ENCODE measurements around the gene NDUFV2.
"Not testable (repeated sequence)": the region's sequence is repeated elsewhere in the genome, so short reads cannot be mapped to it uniquely, and the experiment has no call there.

The NDUFV2 gene

GRCh38 chr18:9156604-9157249 is 54.2 kb downstream of the NDUFV2 start:
- no peak for DNase-seq (ENCODE audit: low spot score)

- no peak for DNase-seq (ENCODE audit: low spot score)
These were observed 55.3 kb downstream of the NDUFV2 start for GRCh38 chr18:9157806-9158205.

DNA sequence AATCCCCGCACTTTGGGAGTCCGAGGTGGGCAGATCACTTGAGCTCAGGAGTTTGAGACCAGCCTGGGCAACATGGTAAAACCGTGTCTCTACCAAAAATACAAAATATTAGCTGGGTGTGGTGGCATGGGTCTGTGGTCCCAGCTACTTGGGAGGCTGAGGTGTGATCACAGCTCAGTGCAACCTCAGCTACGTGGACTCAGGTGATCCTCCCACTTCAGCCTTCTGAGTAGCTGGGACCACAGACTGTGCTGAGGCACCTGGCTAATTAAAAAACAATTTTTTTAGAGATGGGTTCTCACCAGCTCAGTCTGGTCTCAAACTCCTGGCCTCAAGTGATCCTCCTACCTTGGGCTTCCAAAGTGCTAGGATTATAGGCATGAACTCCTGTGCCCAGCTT is 57.5 kb downstream of the NDUFV2 start:
- DNase-seq (ENCODE audit: low spot score) = no peak

- DNase-seq (ENCODE audit: low spot score) = not testable (repeated sequence)
These were observed 60.2 kb downstream of the NDUFV2 start for GRCh38 chr18:9162663-9163062.

GRCh38 chr18:9164149-9164548 is 61.6 kb downstream of the NDUFV2 start:
- DNase-seq (ENCODE audit: low spot score) = not testable (repeated sequence)

DNA sequence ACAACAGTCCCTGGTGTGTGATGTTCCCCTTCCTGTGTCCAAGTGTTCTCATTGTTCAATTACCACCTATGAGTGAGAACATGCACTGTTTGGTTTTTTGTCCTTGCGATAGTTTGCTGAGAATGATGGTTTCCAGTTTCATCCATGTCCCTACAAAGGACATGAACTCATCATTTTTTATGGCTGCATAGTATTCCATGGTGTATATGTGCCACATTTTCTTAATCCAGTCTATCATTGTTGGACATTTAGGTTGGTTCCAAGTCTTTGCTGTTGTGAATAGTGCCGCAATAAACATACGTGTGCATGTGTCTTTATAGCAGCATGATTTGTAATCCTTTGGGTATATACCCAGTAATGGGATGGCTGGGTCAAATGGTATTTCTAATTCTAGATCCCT is 63.4 kb downstream of the NDUFV2 start:
- not testable (repeated sequence) for DNase-seq (ENCODE audit: low spot score)

DNA sequence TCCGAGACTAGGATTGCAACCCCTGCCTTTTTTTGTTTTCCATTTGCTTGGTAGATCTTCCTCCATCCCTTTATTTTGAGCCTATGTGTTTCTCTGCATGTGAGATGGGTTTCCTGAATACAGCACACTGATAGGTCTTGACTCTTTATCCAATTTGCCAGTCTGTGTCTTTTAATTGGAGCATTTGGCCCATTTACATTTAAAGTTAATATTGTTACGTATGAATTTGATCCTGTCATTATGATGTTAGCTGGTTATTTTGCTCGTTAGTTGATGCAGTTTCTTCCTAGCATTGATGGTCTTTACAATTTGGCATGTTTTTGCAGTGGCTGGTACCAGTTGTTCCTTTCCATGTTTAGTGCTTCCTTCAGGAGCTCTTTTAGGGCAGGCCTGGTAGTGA is 67.0 kb downstream of the NDUFV2 start:
- DNase-seq (ENCODE audit: low spot score) = not testable (repeated sequence)

DNA sequence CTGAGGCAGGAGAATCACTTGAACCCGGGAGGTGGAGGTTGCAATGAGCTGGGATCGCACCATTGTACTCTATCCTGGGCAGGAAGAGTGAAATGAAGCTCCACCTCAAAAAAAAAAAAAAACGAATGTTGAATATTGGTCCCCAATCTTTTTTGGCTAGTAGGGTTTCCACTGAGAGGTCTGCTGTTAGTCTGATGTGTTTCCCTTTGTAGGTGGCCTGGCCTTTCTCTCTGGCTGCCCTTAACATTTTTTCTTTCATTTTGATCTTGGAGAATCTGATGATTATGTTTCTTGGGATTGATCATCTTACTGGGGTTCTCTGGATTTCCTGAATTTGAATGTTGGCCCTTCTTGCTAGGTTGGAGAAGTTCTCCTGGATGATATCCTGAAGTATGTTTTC is 69.4 kb downstream of the NDUFV2 start:
- DNase-seq (ENCODE audit: low spot score) = not testable (repeated sequence)

GRCh38 chr18:9172506-9173127 is 70.1 kb downstream of the NDUFV2 start:
- no peak for DNase-seq (ENCODE audit: low spot score)

GRCh38 chr18:9173770-9174233 is 71.3 kb downstream of the NDUFV2 start:
- no peak for DNase-seq (ENCODE audit: low spot score)

DNA sequence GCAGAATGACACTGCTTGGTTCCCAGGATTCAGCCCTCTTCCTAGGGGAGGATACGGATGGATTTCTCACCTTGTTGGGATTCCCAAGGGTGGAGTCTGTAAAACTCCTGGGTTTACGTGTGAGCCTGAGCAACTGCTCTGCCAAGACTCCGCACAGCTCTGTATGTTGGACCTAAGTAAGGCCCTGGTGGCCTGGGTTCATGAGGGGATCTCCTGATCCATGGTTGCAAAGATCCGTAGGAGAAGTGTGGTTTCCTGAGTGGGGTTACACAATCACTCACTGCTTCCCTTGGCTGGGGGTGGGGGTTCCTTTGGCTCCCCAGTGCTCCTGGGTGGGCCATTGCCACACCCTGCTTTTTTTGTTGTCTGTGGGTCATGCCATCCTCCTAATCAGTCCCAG is 71.8 kb downstream of the NDUFV2 start:
- no peak for DNase-seq (ENCODE audit: low spot score)

DNA sequence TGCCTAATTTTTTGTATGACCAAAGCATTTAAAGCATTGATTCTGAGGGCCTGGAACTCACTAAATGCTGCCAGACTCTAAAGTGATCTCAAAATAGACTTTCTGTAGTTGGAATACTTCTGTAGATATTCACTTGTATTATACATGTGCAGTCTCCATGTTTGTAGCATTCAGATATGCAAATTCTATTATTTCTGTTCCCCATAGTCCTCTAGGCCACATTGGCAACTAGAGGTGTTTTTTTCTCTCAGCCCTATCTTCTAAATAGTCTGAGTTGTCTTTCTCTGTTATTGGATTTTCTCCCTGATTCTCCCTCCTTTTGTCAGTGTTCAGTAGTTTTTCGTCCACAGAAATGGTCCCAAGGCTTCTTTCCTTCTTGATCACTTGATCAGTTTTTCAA is 72.6 kb downstream of the NDUFV2 start:
- no peak for DNase-seq (ENCODE audit: low spot score)

- no peak for DNase-seq (ENCODE audit: low spot score)
These were observed 74.5 kb downstream of the NDUFV2 start for GRCh38 chr18:9177031-9177430.

DNA sequence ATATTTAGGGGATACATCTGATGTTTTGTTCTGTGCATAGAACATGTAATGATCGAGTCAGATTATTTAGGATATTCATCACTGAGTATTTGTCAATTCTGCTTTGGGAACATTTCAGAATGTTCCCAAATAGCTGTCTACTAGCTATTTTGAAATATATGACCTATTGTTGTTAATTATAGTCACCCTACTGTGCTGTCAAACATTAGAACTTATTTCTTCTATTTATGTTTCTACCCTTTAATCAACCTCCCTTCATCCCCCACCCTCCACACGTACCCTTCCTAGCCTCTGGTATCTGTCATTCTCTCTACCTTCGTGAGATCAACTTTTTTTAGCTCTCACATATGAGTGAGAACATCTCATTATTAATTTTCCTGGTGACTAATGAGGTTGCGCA is 75.0 kb downstream of the NDUFV2 start:
- no peak for DNase-seq (ENCODE audit: low spot score)

- no peak for DNase-seq (ENCODE audit: low spot score)
These were observed 76.1 kb downstream of the NDUFV2 start for GRCh38 chr18:9178557-9178956.

- DNase-seq (ENCODE audit: low spot score) = no peak
These were observed 78.8 kb downstream of the NDUFV2 start for GRCh38 chr18:9181275-9181674.

- no peak for DNase-seq (ENCODE audit: low spot score)
These were observed 80.4 kb downstream of the NDUFV2 start for GRCh38 chr18:9182852-9183399.

All from AG08396 (cell line).